DOHH2 (cell line): ENCODE measurements around the gene MDFIC2.
"Not testable (repeated sequence)": the region's sequence is repeated elsewhere in the genome, so short reads cannot be mapped to it uniquely, and the experiment has no call there.

Experiments
- H3F3A ChIP-seq: fragments of 200-600 bp; sonication (generic), shearing (Covaris generic); 2 replicates; pipeline ENCODE4 v1.6.0; 2016; ENCODE audit warnings: antibody characterized with exemption, mild to moderate bottlenecking; ENCODE audit not compliant: control insufficient read depth, insufficient read depth
- H3K27ac ChIP-seq: fragments of 200-600 bp; sonication (generic); 2 replicates; pipeline ENCODE4 v1.5.1; 2014; ENCODE audit warnings: low read depth, mild to moderate bottlenecking, low read length, moderate library complexity
- H3K27me3 ChIP-seq: fragments of 200-600 bp; sonication (generic); 2 replicates; pipeline ENCODE4 v1.6.1; 2014; ENCODE audit warnings: mild to moderate bottlenecking, low read length, mixed read lengths; ENCODE audit not compliant: control insufficient read depth
- H3K36me3 ChIP-seq: fragments of 200-600 bp; sonication (generic); 2 replicates; pipeline ENCODE4 v1.6.1; 2014; ENCODE audit warnings: mild to moderate bottlenecking, low read length, moderate library complexity, mixed read lengths; ENCODE audit not compliant: control insufficient read depth
- H3K4me1 ChIP-seq: fragments of 200-600 bp; sonication (generic); 2 replicates; pipeline ENCODE4 v1.6.1; 2014; ENCODE audit warnings: mild to moderate bottlenecking, low read length, mixed read lengths; ENCODE audit not compliant: control insufficient read depth
- H3K4me2 ChIP-seq: fragments of 200-600 bp; sonication (generic); 2 replicates; pipeline ENCODE4 v1.6.0; 2014; ENCODE audit warnings: mild to moderate bottlenecking, low read length, moderate library complexity
- H3K4me3 ChIP-seq: fragments of 200-600 bp; sonication (generic); 2 replicates; pipeline ENCODE4 v1.5.1; 2014; ENCODE audit warnings: mild to moderate bottlenecking, low read length, mixed read lengths
- H3K79me2 ChIP-seq: fragments of 200-600 bp; sonication (generic); 2 replicates; pipeline ENCODE4 v1.6.1; 2014; ENCODE audit warnings: mild to moderate bottlenecking, low read length, mixed read lengths; ENCODE audit not compliant: control insufficient read depth
- H3K9me2 ChIP-seq: fragments of 200-600 bp; sonication (generic); replicated peaks from 2 replicates; pipeline ENCODE4 v1.6.1; 2014; ENCODE audit warnings: mild to moderate bottlenecking, low read length, mixed read lengths; ENCODE audit not compliant: control insufficient read depth
- H3K9me3 ChIP-seq: fragments of 200-600 bp; sonication (generic); 2 replicates; pipeline ENCODE4 v1.6.1; 2014; ENCODE audit warnings: antibody characterized with exemption, low read length, mixed read lengths; ENCODE audit not compliant: control insufficient read depth, insufficient read depth
- H4K20me1 ChIP-seq: fragments of 200-600 bp; sonication (generic); 2 replicates; pipeline ENCODE4 v1.6.0; 2014; ENCODE audit warnings: low read depth, mild to moderate bottlenecking, antibody characterized with exemption, low read length, moderate library complexity; ENCODE audit not compliant: control insufficient read depth, insufficient read depth
- CTCF ChIP-seq: fragments of 200-600 bp; sonication (generic); IDR thresholded peaks from one replicate; pipeline ENCODE4 v1.5.1; 2014; ENCODE audit warnings: antibody characterized with exemption, mild to moderate bottlenecking, low read depth, low read length; ENCODE audit not compliant: poor library complexity, severe bottlenecking
- EZH2phosphoT487 ChIP-seq: fragments of 200-600 bp; sonication (generic); IDR thresholded peaks from 2 replicates; pipeline ENCODE4 v1.6.1; 2017; ENCODE audit warnings: borderline replicate concordance, mild to moderate bottlenecking, antibody characterized with exemption, low read length, moderate library complexity, mixed read lengths

The MDFIC2 gene

GRCh38 chr3:70308760-70309159 is 3.7 kb downstream of the MDFIC2 start:
- H3K36me3 ChIP-seq, result no peaks in the 10 kb centered on the region

GRCh38 chr3:70306736-70307135 is 5.7 kb downstream of the MDFIC2 start:
- Histone ChIP-seq H3K4me3 (no peak overlapping the region), H3K27ac (no peak overlapping the region), H3K27me3 (no peaks in the 10 kb centered on the region), H3K4me2 (no peak overlapping the region), H3K9me3 (no peaks in the 10 kb centered on the region), H3F3A (no peaks in the 10 kb centered on the region), H3K9me2 (no peaks in the 10 kb centered on the region), H3K36me3 (no peaks in the 10 kb centered on the region), H3K79me2 (no peaks in the 10 kb centered on the region), H4K20me1 (no peaks in the 10 kb centered on the region), H3K4me1 (no peaks in the 10 kb centered on the region)
- TF ChIP-seq CTCF (no peak), EZH2phosphoT487 (no peak)

More at GRCh38 chr3:70308760-70309159, 3.7 kb downstream of the MDFIC2 start:
- no peaks in the 10 kb centered on the region for H4K20me1 ChIP-seq
- no peaks in the 10 kb centered on the region for H3K79me2 ChIP-seq
- no peaks in the 10 kb centered on the region for H3F3A ChIP-seq
- no peak overlapping the region for H3K27ac ChIP-seq
- no peak overlapping the region for H3K4me2 ChIP-seq
- TF ChIP-seq EZH2phosphoT487 (no peak), CTCF (no peak)
- no peaks in the 10 kb centered on the region for H3K27me3 ChIP-seq
- H3K9me2 ChIP-seq, result no peaks in the 10 kb centered on the region
- no peaks in the 10 kb centered on the region for H3K4me1 ChIP-seq
- no peak overlapping the region for H3K4me3 ChIP-seq
- H3K9me3 ChIP-seq, result no peaks in the 10 kb centered on the region

GRCh38 chr3:70298385-70298784 is 14.1 kb downstream of the MDFIC2 start:
- Histone ChIP-seq H3K9me3 (no peaks in the 10 kb centered on the region), H3K36me3 (no peaks in the 10 kb centered on the region), H3K27me3 (no peaks in the 10 kb centered on the region), H3F3A (no peaks in the 10 kb centered on the region), H4K20me1 (no peaks in the 10 kb centered on the region), H3K79me2 (no peaks in the 10 kb centered on the region), H3K4me1 (no peaks in the 10 kb centered on the region), H3K9me2 (no peaks in the 10 kb centered on the region), H3K27ac (no peak overlapping the region), H3K4me2 (no peak overlapping the region), H3K4me3 (no peak overlapping the region)
- no peak for TF ChIP-seq CTCF

DNA sequence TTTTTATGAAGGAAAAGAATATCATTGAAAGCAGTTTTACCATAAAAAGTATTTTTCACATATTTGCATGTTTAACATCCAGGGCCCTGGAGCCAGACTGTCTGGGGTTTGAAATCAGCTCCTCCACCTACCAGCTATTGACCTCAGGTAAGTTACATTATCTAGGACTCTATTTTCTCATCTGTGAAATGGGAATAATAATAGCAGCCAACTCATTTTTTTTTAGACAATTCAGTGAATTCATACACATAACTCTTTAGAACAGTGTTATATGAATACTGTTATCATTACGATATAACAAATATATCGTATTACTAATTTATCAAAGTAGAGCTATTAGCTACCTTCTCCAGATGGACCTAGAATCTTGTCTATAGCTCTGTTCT is 21.3 kb downstream of the MDFIC2 start:
- Histone ChIP-seq H3K27ac (no peak overlapping the region), H3K79me2 (no peaks in the 10 kb centered on the region), H3K9me2 (no peaks in the 10 kb centered on the region), H3K36me3 (no peaks in the 10 kb centered on the region), H3K4me3 (no peak overlapping the region), H3K27me3 (no peaks in the 10 kb centered on the region), H3K9me3 (no peaks in the 10 kb centered on the region), H3K4me1 (no peaks in the 10 kb centered on the region), H3F3A (no peaks in the 10 kb centered on the region), H3K4me2 (no peak overlapping the region), H4K20me1 (no peaks in the 10 kb centered on the region)
- TF ChIP-seq EZH2phosphoT487 (no peak), CTCF (no peak)

DNA sequence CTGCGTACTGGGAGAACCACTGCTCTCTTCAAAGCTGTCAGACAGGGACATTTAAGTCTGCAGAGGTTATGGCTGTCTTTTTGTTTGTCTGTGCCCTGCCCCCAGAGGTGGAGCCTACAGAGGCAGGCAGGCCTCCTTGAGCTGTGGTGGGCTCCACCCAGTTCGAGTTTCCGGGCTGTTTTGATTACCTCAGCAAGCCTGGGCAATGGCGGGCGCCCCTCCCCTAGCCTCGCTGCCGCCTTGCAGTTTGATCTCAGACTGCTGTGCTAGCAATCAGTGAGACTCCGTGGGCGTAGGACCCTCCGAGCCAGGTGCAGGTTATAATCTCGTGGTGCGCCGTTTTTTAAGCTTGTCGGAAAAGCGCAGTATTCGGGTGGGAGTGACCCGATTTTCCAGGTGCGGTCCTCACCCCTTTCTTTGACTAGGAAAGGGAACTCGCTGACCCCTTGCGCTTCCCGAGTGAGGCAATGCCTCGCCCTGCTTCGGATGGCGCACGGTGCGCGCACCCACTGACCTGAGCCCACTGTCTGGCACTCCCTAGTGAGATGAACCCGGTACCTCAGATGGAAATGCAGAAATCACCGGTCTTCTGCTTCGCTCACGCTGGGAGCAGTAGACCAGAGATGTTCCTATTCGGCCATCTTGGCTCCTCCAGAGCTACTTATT is 21.9 kb downstream of the MDFIC2 start:
- H3K9me3 ChIP-seq, H3K4me3 ChIP-seq: not testable (repeated sequence)

More for the DNA sequence above, 21.9 kb downstream of the MDFIC2 start:
- H3F3A ChIP-seq, H4K20me1 ChIP-seq, H3K27ac ChIP-seq, H3K36me3 ChIP-seq, H3K79me2 ChIP-seq, H3K4me2 ChIP-seq, H3K9me2 ChIP-seq, H3K27me3 ChIP-seq, H3K4me1 ChIP-seq: not testable (repeated sequence)
